RWPE2 (cell line): ENCODE data around the gene MINDY2.

Experiments used
- ATAC-seq: fragments of 200-7000 bp; cut with Tn5 transposase; 3 replicates; pipeline ENCODE4 v1.9.1; 2021; ENCODE audit warnings: low read depth
- DNase-seq: peaks from one replicate; pipeline ENCODE4 v3.0.0-alpha.2; 2020; ENCODE audit warnings: low spot score
- H3K27ac ChIP-seq: fragments of 450-650 bp; 2 replicates; pipeline ENCODE4 v1.5.1; 2017; ENCODE audit warnings: mild to moderate bottlenecking; ENCODE audit not compliant: poor library complexity, severe bottlenecking
- H3K27me3 ChIP-seq: fragments of 250-450 bp; sonication (Bioruptor Pico); 2 replicates; pipeline ENCODE4 v1.5.1; 2021; ENCODE audit warnings: mild to moderate bottlenecking, moderate library complexity; ENCODE audit not compliant: insufficient read depth, poor library complexity, severe bottlenecking
- H3K36me3 ChIP-seq: fragments of 250-450 bp; sonication (Bioruptor Pico); 2 replicates; pipeline ENCODE4 v1.5.1; 2020; ENCODE audit warnings: low read depth, mild to moderate bottlenecking, moderate library complexity
- H3K4me1 ChIP-seq: fragments of 250-450 bp; sonication (Bioruptor Pico); 2 replicates; pipeline ENCODE4 v1.5.1; 2021; ENCODE audit warnings: mild to moderate bottlenecking, moderate library complexity; ENCODE audit not compliant: insufficient read depth, poor library complexity, severe bottlenecking
- H3K4me3 ChIP-seq: fragments of 250-450 bp; sonication (Bioruptor Pico); 2 replicates; pipeline ENCODE4 v1.5.1; 2021; ENCODE audit warnings: mild to moderate bottlenecking, moderate library complexity; ENCODE audit not compliant: severe bottlenecking
- H3K9me3 ChIP-seq: fragments of 250-450 bp; sonication (Bioruptor Pico); 2 replicates; pipeline ENCODE4 v1.5.1; 2021; ENCODE audit warnings: mild to moderate bottlenecking, moderate library complexity; ENCODE audit not compliant: severe bottlenecking
- CTCF ChIP-seq: fragments of 450-650 bp; IDR thresholded peaks from one replicate; pipeline ENCODE4 v1.5.1; 2017; ENCODE audit warnings: mild to moderate bottlenecking, moderate library complexity; ENCODE audit not compliant: poor library complexity, severe bottlenecking

The MINDY2 gene

DNA sequence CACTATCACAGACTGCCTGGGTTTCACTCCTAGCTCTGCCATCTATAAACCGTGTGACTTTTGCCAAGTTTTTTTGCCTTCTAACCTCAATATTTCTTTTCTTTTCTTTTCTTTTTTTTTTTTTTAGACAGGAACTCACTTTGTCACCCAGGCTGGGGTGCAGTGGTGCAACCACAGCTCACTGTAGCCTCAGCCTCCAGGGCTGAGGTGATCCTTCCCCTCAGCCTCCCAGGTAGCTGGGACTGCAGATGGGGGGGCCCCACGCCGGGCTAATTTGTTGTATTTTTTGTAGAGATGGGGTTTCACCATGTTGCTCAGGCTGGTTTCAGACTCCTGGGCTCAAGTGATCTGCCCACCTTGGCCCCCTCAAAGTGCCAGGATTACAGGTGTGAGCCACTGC is 18.4 kb upstream of the MINDY2 start:
- Histone ChIP-seq H3K4me3 (no peak overlapping the region), H3K36me3 (no peaks in the 10 kb centered on the region), H3K27ac (no peak overlapping the region), H3K27me3 (no peaks in the 10 kb centered on the region), H3K9me3 (no peaks in the 10 kb centered on the region), H3K4me1 (no peaks in the 10 kb centered on the region)
- ATAC-seq (no peak), DNase-seq (no peak)
- TF ChIP-seq CTCF, result no peak

DNA sequence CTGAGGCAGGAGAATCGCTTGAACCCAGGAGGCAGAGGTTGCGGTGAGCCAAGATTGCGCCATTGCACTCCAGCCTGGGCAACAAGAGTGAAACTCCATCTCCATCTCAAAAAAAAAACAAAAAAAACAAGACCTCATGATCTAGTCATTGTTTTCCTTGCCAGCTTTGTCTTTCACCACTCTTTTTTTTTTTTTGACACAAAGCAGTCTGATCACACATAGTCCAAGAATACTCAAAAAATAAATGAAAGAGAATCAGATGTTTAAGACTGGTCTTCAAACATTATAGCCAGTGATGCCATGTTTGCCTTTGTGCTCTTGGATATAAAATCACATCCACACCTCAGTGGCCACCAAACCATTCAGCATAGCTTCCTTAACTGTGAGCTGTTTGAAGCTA is 15.8 kb upstream of the MINDY2 start:
- no peaks in the 10 kb centered on the region for H3K4me1 ChIP-seq
- no peak overlapping the region for H3K4me3 ChIP-seq
- ATAC-seq (no peak), DNase-seq (no peak)
- no peak overlapping the region for H3K27ac ChIP-seq
- H3K27me3 ChIP-seq, result no peaks in the 10 kb centered on the region
- no peaks in the 10 kb centered on the region for H3K36me3 ChIP-seq
- TF ChIP-seq CTCF, result no peak
- no peaks in the 10 kb centered on the region for H3K9me3 ChIP-seq

DNA sequence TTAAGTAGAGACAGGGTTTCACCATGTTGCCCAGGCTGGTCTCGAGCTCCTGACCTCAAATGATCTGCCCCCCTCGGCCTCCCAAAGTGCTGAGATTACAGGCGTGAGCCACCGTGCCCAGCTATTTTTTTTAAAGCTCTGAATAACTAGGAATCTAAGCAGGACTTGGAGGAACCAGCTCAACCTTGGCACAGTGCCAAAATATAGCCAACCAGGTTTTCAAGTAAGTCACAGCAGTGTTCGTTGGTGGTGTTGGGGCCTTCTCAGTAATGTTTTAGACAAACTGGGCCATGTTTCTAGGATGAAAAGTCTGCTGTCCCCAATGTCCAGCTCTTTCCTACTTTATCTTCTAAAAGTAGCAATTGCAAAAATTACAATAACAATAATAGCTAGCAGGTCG is 15.1 kb upstream of the MINDY2 start:
- Histone ChIP-seq H3K27me3 (no peaks in the 10 kb centered on the region), H3K9me3 (no peaks in the 10 kb centered on the region), H3K36me3 (no peaks in the 10 kb centered on the region), H3K27ac (no peak overlapping the region), H3K4me1 (no peaks in the 10 kb centered on the region), H3K4me3 (no peak overlapping the region)
- no peak for DNase-seq
- no peak for TF ChIP-seq CTCF
- no peak for ATAC-seq

DNA sequence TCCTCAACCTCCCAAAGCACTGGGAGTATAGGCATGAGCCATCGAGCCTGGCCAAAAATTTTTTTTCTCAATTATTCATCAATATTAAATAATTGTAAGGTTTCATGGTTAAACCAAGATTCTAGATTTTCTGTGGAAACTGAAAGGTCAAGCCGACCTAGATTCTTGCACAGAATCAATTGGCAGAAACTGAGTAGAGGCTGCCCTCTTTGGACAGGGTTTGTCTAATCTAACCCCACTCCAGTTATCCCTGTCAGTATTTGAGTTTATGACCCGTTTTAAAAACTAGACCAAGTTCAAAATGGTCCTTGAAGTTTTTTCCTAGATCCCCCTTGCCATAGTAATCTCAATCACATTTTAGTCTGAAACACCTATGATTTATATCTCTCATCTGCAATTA is 13.0 kb upstream of the MINDY2 start:
- Histone ChIP-seq H3K36me3 (no peaks in the 10 kb centered on the region), H3K9me3 (no peaks in the 10 kb centered on the region), H3K27me3 (no peaks in the 10 kb centered on the region), H3K4me3 (no peak overlapping the region), H3K4me1 (no peaks in the 10 kb centered on the region), H3K27ac (no peak overlapping the region)
- peak; percentile 60 for TF ChIP-seq CTCF
- ATAC-seq, result peak; percentile 76; the same call in 2 of the 3 replicates
- DNase-seq, result no peak

DNA sequence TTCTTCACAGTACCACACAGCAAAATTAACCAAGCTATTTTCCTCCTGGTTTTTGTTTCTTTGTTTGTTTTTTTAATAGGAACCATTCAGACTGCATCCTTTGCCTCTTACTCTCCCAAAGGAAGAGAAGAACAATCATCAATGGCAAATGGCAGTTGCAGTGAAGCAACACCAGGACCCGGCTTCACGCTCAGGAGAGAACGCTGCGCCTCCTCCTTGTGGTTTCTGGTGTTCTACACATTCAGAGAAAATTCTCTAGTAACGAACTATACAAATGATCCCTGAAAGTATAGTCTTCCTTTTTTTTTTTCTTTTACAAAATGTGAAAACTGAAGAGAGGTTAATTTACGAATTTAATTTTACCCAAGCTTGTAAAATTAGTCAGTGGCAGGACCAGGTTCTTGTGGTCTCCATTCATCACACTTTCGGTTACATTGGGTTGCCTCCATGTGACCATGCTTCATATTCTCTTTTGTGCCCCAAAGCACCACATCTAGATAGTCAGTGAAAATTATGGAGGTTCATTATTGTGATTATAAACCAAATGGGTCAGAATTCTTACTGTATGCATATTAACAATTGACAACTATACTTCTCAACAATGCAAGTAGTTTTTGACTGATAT is 10.6 kb upstream of the MINDY2 start:
- ATAC-seq, result no peak
- no peaks in the 10 kb centered on the region for H3K4me1 ChIP-seq
- no peak for DNase-seq
- TF ChIP-seq CTCF, result no peak
- H3K27me3 ChIP-seq, result no peaks in the 10 kb centered on the region
- H3K27ac ChIP-seq, result no peak overlapping the region
- H3K9me3 ChIP-seq, result peaks cover 11% of the 10 kb centered on the region
- no peak overlapping the region for H3K4me3 ChIP-seq
- no peaks in the 10 kb centered on the region for H3K36me3 ChIP-seq
